Measurements from ENCODE around the gene ARID5A.

Gene ARID5A

DNA sequence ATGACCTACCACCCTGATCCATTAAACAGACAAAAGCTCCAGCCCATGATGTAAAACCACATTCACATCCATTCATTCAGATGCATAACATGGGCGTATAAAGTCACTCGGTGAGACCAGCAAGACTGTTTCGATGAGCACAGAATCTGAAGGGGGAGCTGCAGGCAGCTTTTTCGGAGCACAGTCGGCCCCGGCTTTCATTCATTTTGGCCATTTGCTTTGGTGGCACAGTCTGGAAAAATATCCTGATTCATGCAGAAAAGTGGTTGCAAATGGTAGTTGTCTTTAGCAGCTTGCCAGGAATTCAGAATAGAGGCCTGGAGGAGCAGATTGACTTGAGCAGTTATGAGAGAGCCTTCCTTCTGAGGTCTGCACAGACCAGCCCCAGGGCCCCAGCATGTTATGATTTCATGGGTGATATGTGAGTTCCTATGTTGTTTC is 11.2 kb downstream of the ARID5A start:
- TF ChIP-seq, protein P1, sequence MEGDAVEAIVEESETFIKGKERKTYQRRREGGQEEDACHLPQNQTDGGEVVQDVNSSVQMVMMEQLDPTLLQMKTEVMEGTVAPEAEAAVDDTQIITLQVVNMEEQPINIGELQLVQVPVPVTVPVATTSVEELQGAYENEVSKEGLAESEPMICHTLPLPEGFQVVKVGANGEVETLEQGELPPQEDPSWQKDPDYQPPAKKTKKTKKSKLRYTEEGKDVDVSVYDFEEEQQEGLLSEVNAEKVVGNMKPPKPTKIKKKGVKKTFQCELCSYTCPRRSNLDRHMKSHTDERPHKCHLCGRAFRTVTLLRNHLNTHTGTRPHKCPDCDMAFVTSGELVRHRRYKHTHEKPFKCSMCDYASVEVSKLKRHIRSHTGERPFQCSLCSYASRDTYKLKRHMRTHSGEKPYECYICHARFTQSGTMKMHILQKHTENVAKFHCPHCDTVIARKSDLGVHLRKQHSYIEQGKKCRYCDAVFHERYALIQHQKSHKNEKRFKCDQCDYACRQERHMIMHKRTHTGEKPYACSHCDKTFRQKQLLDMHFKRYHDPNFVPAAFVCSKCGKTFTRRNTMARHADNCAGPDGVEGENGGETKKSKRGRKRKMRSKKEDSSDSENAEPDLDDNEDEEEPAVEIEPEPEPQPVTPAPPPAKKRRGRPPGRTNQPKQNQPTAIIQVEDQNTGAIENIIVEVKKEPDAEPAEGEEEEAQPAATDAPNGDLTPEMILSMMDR (IDR thresholded peaks at IDR 0.05; ENCODE audit: low read depth, low read length), result no peak
- Histone ChIP-seq H3K36me3 (no peaks in the 10 kb centered on the region), H3K4me3 (ENCODE audit: low read depth, low read length) (no peak overlapping the region), H3K9me3 (no peaks in the 10 kb centered on the region), H3K4me1 (no peaks in the 10 kb centered on the region), H3K27me3 (no peaks in the 10 kb centered on the region)
- DNase-seq, result no peak

DNA sequence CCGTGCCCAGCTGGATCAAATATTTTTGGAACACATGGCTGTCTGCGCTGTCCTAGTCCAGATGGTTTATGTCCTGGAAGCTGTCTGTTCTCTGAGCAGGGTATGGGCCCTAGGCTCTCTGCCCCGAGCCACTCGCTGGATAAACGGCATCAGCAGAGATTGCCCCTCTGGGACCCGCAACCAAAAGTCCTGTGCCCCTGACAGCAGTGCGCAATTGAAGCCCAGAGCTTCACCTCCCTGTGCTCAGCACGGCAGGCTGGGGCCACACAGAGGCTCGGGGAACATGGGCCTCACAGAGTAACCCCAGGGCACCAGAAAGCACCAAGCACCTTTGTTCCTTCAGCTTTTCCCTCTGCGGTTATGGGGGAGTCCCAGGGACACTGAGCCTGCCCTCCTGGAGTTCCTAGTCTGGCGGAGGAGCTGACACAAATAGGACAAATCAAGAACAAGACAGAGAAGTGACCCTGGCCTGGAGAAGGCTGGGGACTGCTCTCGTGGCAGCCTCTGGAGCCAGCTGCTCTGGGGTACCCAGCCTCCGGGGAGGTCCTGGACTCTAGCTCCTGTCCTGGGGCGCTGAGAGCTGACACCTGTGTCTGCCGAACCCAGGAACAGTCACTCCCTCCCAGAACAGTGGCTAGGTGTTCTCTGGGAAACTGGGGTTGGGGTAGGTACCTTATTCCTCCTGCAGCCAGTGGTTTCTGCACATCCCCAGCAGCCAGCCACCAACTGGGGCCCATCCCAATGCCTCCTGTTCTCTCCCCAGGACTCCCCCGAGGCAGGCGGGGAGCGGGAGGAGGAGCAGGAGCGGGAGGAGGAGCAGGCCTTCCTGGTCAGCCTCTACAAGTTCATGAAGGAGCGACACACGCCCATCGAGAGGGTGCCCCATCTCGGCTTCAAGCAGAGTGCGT is 12.3 kb downstream of the ARID5A start:
- H3K9me3 ChIP-seq, result no peaks in the 10 kb centered on the region
- no peaks in the 10 kb centered on the region for H3K4me1 ChIP-seq
- no peaks in the 10 kb centered on the region for H3K27me3 ChIP-seq
- H3K36me3 ChIP-seq, result no peaks in the 10 kb centered on the region
- TF ChIP-seq, protein P1 (IDR thresholded peaks at IDR 0.05; ENCODE audit: low read depth, low read length), result no peak
- H3K4me3 ChIP-seq (ENCODE audit: low read depth, low read length), result no peak overlapping the region
- no peak for DNase-seq

DNA sequence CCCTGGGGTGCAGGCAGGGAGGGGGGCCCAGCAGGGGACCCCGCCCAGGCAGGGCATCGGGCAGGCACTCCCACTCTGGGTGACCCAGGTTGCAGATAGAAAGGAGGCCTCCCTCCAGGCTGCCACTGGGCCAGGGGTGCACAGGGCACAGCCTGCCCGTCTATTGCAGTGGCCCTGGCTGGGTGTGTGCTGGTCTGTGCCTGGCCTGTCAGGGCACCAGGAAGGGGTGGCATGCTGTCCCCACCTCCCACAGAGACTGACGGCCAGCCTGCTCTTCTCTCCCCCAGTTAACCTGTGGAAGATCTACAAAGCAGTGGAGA is 12.9 kb downstream of the ARID5A start:
- TF ChIP-seq, protein P1 (IDR thresholded peaks at IDR 0.05; ENCODE audit: low read depth, low read length), result no peak
- no peak for DNase-seq
- no peaks in the 10 kb centered on the region for H3K4me1 ChIP-seq
- no peaks in the 10 kb centered on the region for H3K9me3 ChIP-seq
- H3K36me3 ChIP-seq, result no peaks in the 10 kb centered on the region
- no peak overlapping the region for H3K4me3 ChIP-seq (ENCODE audit: low read depth, low read length)
- H3K27me3 ChIP-seq, result no peaks in the 10 kb centered on the region

DNA sequence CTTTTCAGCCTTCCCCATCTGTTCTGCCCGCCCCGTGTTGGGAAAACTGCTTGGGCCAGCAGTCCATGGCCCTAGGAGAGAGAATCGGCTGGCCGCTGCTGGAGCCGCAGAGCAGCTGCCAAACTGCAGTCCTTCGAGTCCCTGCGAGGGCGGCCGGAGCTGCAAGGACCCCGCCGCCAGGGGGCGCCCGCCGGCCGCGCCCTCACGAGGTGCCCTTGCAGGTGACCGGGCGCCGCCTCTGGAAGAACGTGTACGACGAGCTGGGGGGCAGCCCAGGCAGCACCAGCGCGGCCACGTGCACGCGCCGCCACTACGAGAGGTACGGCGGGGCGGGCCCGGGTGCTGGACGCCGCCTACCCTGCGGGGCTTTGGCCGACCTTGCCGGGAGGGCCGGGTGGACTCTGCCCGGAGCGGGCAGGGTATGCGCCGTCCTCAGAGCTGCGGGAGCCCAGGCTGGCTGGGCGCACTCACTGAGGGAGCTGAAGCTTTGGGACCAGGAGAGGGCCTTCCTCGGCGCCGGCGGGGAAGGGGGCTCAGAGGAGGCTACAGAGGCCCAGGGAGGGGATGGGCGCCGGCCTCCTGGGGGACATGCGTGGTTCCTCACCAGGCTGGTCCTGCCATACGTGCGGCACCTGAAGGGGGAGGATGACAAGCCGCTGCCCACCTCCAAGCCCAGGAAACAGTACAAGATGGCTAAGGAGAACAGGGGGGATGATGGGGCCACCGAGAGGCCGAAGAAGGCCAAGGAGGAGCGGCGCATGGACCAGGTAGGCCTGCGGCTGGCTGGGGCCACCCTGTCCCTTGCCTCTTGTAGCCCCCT is 13.6 kb downstream of the ARID5A start:
- no peaks in the 10 kb centered on the region for H3K27me3 ChIP-seq
- DNase-seq, result no peak
- no peak overlapping the region for H3K4me3 ChIP-seq (ENCODE audit: low read depth, low read length)
- no peaks in the 10 kb centered on the region for H3K36me3 ChIP-seq
- H3K9me3 ChIP-seq, result no peaks in the 10 kb centered on the region
- TF ChIP-seq, protein P1 (IDR thresholded peaks at IDR 0.05; ENCODE audit: low read depth, low read length), result no peak
- H3K4me1 ChIP-seq, result no peaks in the 10 kb centered on the region

DNA sequence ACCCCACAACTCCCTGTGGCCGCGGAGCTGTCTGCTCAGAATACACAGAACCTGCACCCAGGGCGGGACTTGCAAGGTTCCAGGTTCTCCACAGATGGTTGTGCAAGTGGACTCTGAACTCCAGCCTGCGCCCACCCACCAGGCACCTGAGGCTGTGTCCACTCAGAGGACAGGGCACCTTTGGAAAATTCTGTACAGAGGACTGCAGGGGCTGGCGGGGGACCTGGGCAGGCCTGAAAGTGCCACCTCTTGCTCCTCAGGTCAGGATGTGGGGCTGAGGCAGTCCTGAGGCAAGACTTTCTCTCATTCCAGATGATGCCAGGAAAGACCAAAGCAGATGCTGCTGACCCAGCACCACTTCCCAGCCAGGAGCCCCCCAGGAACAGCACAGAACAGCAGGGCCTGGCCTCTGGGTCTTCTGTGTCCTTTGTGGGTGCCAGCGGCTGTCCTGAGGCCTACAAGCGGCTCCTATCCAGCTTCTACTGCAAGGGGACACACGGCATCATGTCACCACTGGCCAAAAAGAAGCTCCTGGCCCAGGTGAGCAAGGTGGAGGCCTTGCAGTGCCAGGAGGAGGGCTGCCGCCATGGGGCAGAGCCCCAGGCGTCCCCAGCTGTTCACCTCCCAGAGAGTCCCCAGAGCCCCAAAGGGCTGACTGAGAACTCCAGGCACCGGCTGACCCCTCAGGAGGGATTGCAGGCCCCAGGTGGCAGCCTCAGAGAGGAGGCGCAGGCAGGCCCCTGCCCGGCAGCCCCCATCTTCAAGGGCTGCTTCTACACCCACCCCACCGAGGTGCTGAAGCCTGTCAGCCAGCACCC is 14.4 kb downstream of the ARID5A start:
- H3K9me3 ChIP-seq, result no peaks in the 10 kb centered on the region
- no peaks in the 10 kb centered on the region for H3K27me3 ChIP-seq
- H3K36me3 ChIP-seq, result no peaks in the 10 kb centered on the region
- H3K4me3 ChIP-seq (ENCODE audit: low read depth, low read length), result no peak overlapping the region
- no peaks in the 10 kb centered on the region for H3K4me1 ChIP-seq
- no peak for DNase-seq
- TF ChIP-seq, protein P1 (IDR thresholded peaks at IDR 0.05; ENCODE audit: low read depth, low read length), result no peak
